GM18498 (cell line): Measurements from ENCODE around the gene TCF4.
A peak's percentile ranks its signal among the peaks of the same experiment; 100 is the strongest.

Source experiments
- ATAC-seq: cut with Tn5 transposase; IDR thresholded peaks from one replicate; pipeline ENCODE4 v1.9.1; 2021; ENCODE audit warnings: mild to moderate bottlenecking, moderate library complexity; ENCODE audit not compliant: unreplicated experiment

TCF4 gene

GRCh38 chr18:55447672-55448018 is 140.3 kb downstream of the TCF4 start:
- no peak for ATAC-seq

- ATAC-seq, result no peak
These were observed 140.9 kb downstream of the TCF4 start for GRCh38 chr18:55446996-55447671.

DNA sequence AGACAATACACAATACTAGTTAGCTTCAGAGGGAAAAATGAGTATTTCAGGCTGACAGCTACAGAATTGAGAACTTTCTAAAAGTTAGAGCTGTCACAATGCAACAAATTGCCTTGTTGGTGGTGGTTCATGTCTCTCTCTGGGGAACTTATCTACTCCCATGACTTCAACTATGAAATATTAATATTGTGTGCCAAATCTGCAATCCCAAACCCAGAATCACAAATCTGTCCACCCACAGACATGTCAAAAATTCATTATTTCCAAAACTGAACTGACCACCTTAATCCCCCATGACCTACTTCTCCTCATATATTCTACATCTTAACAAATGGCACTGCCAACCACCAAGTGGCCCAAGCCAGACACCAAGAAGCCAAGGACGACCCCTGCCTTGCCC is 143.5 kb downstream of the TCF4 start:
- no peak for ATAC-seq

GRCh38 chr18:55443776-55444175 is 144.2 kb downstream of the TCF4 start:
- ATAC-seq, result no peak

- ATAC-seq, result no peak
These were observed 145.4 kb downstream of the TCF4 start for GRCh38 chr18:55442561-55442960.

- ATAC-seq, result no peak
These were observed 147.0 kb downstream of the TCF4 start for GRCh38 chr18:55440988-55441387.

DNA sequence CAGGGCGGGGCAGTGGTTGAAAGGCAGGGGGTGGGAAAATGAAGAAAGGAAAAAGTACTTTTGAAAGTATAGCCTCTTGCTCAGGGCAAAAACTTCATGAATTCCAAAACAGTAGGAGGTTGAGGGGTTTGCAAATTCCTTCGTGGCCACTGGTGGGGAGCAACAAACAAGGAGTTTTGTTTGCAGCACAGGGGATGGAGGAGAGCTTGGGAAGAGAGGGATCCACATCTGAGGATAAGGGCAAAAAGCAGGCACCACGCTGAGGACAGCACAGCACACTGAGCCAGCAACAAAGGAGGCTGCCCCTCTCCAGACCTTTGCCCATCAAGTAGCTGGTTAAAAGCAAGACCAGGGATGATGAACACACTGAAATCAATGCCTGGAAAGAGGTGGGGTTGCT is 148.9 kb downstream of the TCF4 start:
- ATAC-seq, result no peak

- ATAC-seq, result no peak
These were observed 152.4 kb downstream of the TCF4 start for GRCh38 chr18:55435592-55435991.

- no peak for ATAC-seq
These were observed 154.3 kb downstream of the TCF4 start for GRCh38 chr18:55433648-55434047.

GRCh38 chr18:55433140-55433539 is 154.9 kb downstream of the TCF4 start:
- ATAC-seq, result no peak

DNA sequence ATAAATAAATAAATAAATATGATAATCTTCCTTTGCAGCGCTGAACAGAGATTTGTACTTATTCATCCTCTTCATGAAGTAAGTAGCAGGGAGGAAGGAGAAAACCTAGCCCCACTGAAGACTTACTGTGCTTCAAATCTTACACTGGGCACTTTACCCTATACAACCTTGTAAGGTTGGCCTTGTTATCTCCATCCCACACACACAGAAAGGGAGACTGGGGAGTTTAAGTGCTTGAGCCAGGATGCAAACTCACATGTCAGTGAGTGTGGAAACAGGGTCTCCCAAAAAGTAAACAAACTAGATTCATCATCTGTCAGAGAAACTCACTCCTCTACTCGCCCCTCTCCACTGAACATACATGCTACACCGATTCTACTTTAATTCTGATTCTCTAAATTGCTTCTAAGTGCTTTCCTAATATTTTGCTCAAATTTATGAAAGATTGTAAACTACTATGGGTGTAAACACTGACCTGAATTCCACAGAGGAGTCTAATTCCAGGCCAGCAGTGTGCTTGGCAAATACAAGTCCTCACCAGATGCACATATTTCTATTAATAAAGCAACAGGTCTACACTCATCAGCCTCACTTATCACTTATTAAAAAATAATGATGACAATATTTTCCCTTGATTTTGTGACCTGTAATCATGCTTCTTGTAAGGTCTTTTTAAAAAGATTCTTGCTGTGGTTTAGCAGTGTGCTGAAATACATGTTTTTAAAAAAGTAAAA is 155.5 kb downstream of the TCF4 start:
- no peak for ATAC-seq

DNA sequence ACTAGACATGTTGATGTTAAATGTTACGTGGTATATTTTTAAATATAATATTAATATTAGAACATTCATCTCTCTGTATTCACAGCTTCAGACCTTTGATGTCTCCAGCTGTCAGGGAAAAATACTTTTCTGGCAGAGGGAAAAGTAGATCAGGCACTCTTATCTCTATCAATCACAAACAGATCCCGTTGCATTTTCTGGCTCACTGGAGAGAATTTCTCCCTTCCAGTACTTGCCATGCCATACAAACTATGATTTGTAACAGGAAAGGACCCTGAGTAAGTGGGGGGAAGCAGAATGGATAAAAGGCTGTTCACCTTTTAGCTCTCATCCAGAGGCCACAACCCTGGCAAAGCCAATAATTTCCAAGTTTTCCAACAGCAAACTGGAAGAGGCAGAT is 158.0 kb downstream of the TCF4 start:
- no peak for ATAC-seq

GRCh38 chr18:55427951-55428350 is 160.0 kb downstream of the TCF4 start:
- ATAC-seq, result no peak

DNA sequence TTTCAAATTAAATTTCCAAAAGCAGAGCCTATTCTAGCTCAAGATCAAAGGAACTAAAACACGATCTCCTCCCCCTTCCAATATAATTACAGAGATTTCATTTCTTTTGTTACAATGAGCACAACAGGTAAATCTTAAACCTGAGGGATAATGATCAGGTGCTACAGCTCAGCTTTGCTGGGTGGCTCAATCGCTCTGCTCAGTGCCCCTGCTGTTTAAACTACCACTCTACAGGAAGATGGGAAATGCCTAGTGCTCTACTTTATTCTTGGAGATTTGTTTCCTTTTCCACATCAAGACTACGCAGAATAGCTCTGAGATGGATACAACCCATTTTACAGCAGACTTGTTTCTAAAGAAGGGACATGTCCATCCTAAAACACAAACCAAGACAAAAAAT is 162.3 kb downstream of the TCF4 start:
- ATAC-seq, result no peak

- ATAC-seq, result no peak
These were observed 165.4 kb downstream of the TCF4 start for GRCh38 chr18:55422456-55423180.

DNA sequence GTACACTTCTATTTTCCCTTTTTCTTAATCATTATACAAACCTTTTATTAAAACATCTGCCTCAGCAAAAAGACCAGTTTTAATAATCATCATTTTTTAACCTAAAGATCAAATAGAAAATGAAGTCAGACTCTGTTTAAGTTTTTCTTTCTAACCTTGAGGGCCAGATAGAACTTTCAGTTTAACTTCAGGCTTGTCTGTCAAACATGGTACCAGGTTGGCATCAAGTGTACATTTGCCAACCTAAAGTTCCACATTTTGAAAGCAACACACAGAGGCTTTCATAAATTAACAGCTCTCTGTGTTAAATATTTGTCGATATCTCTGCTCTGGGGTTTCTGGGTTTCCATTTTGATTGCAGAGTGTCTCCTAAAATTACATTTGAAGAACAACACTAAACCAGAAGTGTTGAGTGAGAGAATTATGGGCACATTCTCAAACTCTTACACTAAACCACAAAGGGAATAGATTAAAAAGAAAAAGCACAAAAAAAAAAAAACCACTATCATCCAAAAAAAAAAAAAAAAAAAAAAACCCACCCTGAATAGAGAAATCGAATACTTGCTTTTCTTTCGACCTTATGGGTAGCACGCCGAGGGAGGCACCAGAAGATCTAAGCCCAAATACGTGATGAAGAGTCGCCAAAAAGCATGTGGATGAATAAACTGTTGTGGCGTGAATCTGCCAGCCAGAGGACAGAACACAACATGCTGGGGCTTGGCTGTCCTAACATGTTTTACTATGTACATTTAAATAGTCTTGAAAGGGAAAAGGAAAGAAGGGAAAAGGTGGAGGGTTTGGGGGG is 166.2 kb downstream of the TCF4 start:
- no peak for ATAC-seq

DNA sequence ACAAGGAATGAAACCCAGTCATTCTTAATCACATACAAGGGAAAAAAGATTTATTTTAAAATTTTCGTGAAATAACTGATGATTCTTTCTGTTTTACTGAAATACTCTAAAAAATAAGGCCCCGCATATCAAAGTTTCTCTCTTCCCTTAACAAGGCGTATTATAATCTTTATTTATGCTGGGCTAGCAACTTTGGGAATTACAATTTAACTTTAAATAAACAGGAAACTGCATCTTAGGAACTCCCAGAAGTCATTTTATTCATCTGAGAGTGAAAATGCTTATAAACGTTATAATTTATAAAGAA is 166.7 kb downstream of the TCF4 start:
- no peak for ATAC-seq

GRCh38 chr18:55420665-55421307 is 167.2 kb downstream of the TCF4 start:
- ATAC-seq, result peak; percentile 77

DNA sequence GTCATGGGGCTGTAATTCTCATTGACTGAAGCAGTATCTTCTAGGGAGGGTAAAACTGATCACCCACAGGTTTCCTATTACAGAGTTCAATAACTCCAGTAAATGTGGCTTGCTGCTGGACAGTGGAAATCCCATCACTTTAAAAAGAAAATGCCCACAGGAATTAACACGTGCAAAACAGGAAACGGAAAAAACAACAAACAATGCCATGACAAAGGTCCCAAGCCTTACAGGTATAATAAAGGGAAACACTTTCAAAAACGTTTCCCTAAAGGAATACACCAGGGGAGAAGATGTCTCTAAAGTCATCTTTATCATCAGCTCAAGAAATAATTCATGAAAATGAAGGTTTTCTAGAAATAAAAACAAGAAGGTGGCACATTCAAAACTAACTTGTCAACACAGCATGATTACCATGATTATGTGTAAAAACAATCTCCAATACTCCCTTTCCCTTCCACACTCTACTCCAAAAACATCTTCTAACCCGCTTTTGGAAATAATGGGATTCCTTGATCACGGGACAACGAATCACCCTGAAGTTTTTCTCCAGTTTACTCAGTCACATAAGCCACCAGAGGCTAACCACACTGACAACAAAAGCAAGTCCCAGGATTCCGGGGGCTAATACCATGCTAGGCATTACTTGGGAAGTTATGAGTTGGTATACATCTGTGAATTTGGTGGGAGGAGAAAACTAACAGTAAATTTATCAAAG is 167.9 kb downstream of the TCF4 start:
- ATAC-seq, result peak; percentile 12
